GM18498 (cell line): ENCODE measurements around the gene TUT1.
"Not testable (repeated sequence)": the region's sequence is repeated elsewhere in the genome, so short reads cannot be mapped to it uniquely, and the experiment has no call there.

Experiments
- ATAC-seq: cut with Tn5 transposase; IDR thresholded peaks from one replicate; pipeline ENCODE4 v1.9.1; 2021; ENCODE audit warnings: mild to moderate bottlenecking, moderate library complexity; ENCODE audit not compliant: unreplicated experiment

Gene TUT1

GRCh38 chr11:62605902-62606301 lies 14.6 kb upstream of the TUT1 start:
- no peak for ATAC-seq

- no peak for ATAC-seq
These were observed 14.1 kb upstream of the TUT1 start for GRCh38 chr11:62605467-62605866.

GRCh38 chr11:62604460-62605120 lies 13.3 kb upstream of the TUT1 start:
- no peak for ATAC-seq

- no peak for ATAC-seq
These were observed 12.5 kb upstream of the TUT1 start for GRCh38 chr11:62603776-62604299.

- ATAC-seq = no peak
These were observed 11.7 kb upstream of the TUT1 start for GRCh38 chr11:62603072-62603408.

- no peak for ATAC-seq
These were observed 11.1 kb upstream of the TUT1 start for GRCh38 chr11:62602141-62603071.

- ATAC-seq = peak; percentile 77
These were observed 10.2 kb upstream of the TUT1 start, which contains the start of gene MTA2 for GRCh38 chr11:62601372-62602140. TSS of gene MTA2 (minus strand) at chr11:62601865. CDS start at chr11:62601450, 415 bp downstream.

GRCh38 chr11:62601122-62601371 lies 9.7 kb upstream of the TUT1 start:
- no peak for ATAC-seq

- ATAC-seq = no peak
These were observed 9.2 kb upstream of the TUT1 start for GRCh38 chr11:62600367-62601121.

GRCh38 chr11:62599901-62600300 lies 8.6 kb upstream of the TUT1 start:
- ATAC-seq = no peak

GRCh38 chr11:62599069-62599696 lies 7.9 kb upstream of the TUT1 start:
- ATAC-seq = peak; percentile 54

GRCh38 chr11:62595124-62595523 lies 3.8 kb upstream of the TUT1 start:
- no peak for ATAC-seq

GRCh38 chr11:62593434-62594044 lies 2.2 kb upstream of the TUT1 start:
- no peak for ATAC-seq

- ATAC-seq = no peak
These were observed 1.7 kb upstream of the TUT1 start for GRCh38 chr11:62592989-62593421.

- ATAC-seq = no peak
These were observed 958 bp upstream of the TUT1 start for GRCh38 chr11:62592146-62592815.

GRCh38 chr11:62588966-62589637 lies 2.2 kb downstream of the TUT1 start:
- ATAC-seq = no peak

- not testable (repeated sequence) for ATAC-seq
These were observed 6.0 kb downstream of the TUT1 start for GRCh38 chr11:62585356-62585755.

- not testable (repeated sequence) for ATAC-seq
These were observed 9.6 kb downstream of the TUT1 start for GRCh38 chr11:62581735-62582134.
